ENCODE measurements around the gene DUSP2.

The DUSP2 gene

DNA sequence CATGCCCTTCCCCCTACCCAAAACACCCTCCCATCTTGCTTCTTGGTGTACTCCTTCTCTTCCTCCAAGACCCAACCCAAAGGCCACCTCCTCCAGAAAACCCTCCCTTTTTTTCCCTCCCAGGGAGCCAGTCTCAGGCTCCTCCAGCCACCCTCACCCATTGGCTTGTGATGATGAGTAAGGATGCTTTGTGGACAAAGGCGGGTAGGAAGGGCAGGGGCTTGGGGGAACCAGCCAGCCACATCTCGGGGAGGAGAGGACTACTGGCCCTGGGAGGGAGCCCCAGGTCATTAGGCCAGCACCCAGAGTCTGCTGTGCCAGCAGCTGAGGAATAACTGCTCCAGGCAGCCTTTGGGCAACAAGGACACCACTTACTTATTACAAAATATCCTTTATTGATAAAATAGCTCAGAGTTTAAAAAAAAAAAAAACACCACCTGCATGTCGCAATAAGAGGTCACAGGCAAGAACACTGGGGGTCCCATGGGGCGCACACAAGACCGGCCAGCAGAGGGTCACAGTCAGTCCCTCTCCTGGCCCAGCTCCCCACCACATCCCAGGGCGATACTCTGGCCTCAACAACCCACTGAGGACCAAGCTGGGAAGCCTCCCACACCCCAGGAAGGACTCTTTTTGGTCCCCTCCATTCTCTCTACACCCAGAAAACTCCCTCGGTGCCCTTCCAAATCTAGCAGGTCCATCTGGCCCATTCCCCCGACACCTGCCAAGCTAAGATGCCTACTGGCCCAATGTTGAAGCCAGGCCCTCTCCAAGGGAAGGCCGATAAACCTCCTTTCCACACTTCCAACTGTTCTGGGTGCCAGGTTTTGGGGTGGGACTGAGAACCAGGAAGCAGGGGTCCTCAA is 32.5 kb downstream of the DUSP2 start:
- TF ChIP-seq, protein P1, sequence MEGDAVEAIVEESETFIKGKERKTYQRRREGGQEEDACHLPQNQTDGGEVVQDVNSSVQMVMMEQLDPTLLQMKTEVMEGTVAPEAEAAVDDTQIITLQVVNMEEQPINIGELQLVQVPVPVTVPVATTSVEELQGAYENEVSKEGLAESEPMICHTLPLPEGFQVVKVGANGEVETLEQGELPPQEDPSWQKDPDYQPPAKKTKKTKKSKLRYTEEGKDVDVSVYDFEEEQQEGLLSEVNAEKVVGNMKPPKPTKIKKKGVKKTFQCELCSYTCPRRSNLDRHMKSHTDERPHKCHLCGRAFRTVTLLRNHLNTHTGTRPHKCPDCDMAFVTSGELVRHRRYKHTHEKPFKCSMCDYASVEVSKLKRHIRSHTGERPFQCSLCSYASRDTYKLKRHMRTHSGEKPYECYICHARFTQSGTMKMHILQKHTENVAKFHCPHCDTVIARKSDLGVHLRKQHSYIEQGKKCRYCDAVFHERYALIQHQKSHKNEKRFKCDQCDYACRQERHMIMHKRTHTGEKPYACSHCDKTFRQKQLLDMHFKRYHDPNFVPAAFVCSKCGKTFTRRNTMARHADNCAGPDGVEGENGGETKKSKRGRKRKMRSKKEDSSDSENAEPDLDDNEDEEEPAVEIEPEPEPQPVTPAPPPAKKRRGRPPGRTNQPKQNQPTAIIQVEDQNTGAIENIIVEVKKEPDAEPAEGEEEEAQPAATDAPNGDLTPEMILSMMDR (IDR thresholded peaks at IDR 0.05; ENCODE audit: low read depth, low read length), result no peak
- no peaks in the 10 kb centered on the region for H3K4me1 ChIP-seq
- no peaks in the 10 kb centered on the region for H3K9me3 ChIP-seq
- DNase-seq, result no peak
- H3K27me3 ChIP-seq, result no peaks in the 10 kb centered on the region
- no peaks in the 10 kb centered on the region for H3K36me3 ChIP-seq
- no peak overlapping the region for H3K4me3 ChIP-seq (ENCODE audit: low read depth, low read length)

DNA sequence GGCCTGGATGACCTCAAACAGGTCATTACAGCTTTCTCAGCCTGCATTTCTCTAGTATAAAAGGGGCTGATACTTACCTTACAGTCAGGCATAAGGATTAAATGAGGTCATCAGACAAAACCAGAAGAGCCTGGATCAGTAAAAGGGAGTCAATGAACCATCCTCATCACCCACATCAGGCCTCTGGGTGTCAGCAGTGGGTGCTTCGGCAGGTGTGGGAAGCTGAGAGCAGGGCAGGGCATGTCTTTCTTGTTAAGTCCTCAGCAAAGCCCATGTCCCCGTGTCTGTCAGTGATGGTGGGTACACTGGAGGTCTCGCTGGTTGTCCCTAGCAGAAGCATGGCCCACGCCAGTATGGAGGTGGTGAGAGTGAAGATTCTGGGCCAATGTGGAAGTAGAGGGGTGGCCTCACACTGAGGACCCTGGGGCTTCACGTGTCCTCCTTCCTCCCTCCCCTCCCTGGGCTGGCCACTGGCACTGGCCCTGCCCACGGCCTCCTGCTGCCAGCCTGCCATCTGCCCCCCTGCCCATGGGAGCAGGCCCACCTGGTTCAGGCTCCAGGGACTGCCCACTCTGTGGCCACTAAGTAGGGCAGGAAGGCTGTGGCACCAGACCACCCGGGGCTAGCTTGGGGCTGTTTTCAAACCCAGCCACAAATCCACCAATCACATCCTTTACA is 33.3 kb downstream of the DUSP2 start:
- Histone ChIP-seq H3K4me1 (no peaks in the 10 kb centered on the region), H3K9me3 (no peaks in the 10 kb centered on the region), H3K4me3 (ENCODE audit: low read depth, low read length) (no peak overlapping the region), H3K36me3 (no peaks in the 10 kb centered on the region), H3K27me3 (no peaks in the 10 kb centered on the region)
- DNase-seq, result no peak
- TF ChIP-seq, protein P1 (IDR thresholded peaks at IDR 0.05; ENCODE audit: low read depth, low read length), result no peak

DNA sequence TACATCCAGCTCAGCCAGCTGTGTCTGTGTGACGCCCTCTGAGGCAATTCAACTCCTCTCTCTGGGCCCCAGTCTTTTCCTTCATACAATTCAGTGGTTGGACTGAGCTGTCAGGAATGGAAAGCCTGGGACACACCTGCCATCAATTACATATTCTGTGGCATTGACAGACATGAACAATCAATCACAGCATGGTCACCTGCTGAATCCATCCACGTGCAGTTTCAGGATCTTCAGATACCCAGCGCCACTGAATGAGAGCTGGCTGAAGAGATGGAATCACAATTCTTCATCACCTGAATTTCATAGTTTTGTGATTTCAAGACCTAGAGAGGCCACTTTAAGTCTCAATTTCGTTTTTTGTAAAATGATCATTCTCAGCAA is 34.0 kb downstream of the DUSP2 start:
- Histone ChIP-seq H3K4me3 (ENCODE audit: low read depth, low read length) (no peak overlapping the region), H3K9me3 (no peaks in the 10 kb centered on the region), H3K27me3 (no peaks in the 10 kb centered on the region), H3K36me3 (no peaks in the 10 kb centered on the region), H3K4me1 (no peaks in the 10 kb centered on the region)
- TF ChIP-seq, protein P1 (IDR thresholded peaks at IDR 0.05; ENCODE audit: low read depth, low read length), result no peak
- no peak for DNase-seq

DNA sequence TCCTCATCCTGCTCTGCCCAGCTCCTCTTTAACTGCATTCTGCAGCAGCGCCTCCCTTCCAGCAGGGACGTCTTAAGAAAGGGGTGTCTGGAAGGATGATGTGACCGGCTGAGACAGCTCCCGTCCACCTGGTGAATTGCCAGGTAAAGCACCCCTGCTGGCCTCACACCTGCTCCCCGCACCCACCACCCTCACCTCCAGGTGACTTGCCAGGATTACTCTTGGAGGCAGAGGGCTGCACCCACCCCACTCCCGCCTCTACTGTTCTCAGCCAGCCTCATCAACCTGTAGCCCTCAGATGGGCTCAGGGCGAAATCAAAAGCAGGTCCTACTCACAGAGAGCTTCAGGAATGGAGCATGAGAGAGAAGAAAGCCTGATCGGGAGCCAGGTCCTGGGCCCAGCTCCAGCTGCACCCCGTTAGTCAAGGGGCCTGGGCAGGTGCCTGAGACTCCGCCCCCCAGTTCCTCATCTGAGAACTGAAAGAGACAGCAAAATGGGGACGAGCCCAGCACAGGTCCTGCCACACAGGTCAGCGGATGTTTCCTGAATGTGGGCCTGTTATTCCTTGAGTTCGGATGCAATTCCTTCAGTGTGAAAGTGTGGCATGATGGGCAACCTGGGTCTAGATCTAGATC is 34.5 kb downstream of the DUSP2 start:
- Histone ChIP-seq H3K4me3 (ENCODE audit: low read depth, low read length) (no peak overlapping the region), H3K9me3 (no peaks in the 10 kb centered on the region), H3K27me3 (no peaks in the 10 kb centered on the region), H3K36me3 (no peaks in the 10 kb centered on the region), H3K4me1 (no peaks in the 10 kb centered on the region)
- no peak for DNase-seq
- TF ChIP-seq, protein P1 (IDR thresholded peaks at IDR 0.05; ENCODE audit: low read depth, low read length), result no peak

DNA sequence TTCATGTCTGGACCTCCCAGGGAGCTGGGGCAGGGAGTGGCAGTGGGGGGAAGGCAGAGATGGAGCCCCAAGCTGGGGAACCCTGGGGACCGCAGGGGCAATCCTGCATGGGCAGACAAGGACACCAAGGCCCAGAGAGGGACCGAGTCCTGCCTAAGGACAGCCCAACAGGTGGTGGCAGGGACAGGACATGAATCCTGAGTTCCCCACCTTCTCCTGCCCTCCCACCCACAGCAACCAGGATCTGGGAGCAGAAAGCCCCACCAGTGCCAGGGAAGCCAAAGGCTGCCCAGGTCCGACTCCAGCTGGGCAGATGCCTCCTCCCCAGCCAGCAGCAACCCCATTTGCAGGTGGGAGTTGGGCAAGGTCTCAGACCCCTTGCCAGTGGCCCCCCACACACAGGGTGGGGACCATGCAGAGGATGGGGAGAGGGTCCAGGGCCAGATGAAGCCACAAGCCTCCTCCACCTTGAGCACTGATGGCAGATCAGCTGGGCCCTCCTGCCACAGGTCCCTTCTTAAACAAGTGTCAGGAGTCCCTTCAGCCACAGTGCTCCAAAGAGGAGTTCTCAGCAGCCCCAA is 35.2 kb downstream of the DUSP2 start:
- no peak for DNase-seq
- no peak overlapping the region for H3K4me3 ChIP-seq (ENCODE audit: low read depth, low read length)

More for the DNA sequence above, 35.2 kb downstream of the DUSP2 start:
- TF ChIP-seq, protein P1 (IDR thresholded peaks at IDR 0.05; ENCODE audit: low read depth, low read length), result no peak
- Histone ChIP-seq H3K27me3 (no peaks in the 10 kb centered on the region), H3K36me3 (no peaks in the 10 kb centered on the region), H3K9me3 (no peaks in the 10 kb centered on the region), H3K4me1 (no peaks in the 10 kb centered on the region)
